NCI-H1436 (cell line): ENCODE data around the gene RELL1.

Experiments used
- DNase-seq: peaks from one replicate; lab custom pipeline; 2025; lab: John Stamatoyannopoulos, UW

RELL1 gene

GRCh38 chr4:37635155-37635554 lies 51.0 kb downstream of the RELL1 start:
- no peak for DNase-seq

- DNase-seq = no peak
These were observed 52.0 kb downstream of the RELL1 start for GRCh38 chr4:37634180-37634579.

- no peak for DNase-seq
These were observed 53.3 kb downstream of the RELL1 start for GRCh38 chr4:37632836-37633235.

GRCh38 chr4:37631551-37631950 lies 54.6 kb downstream of the RELL1 start:
- no peak for DNase-seq

GRCh38 chr4:37629713-37630112 lies 56.5 kb downstream of the RELL1 start:
- DNase-seq = no peak

GRCh38 chr4:37628977-37629609 lies 57.1 kb downstream of the RELL1 start:
- DNase-seq = no peak

GRCh38 chr4:37627263-37627662 lies 58.9 kb downstream of the RELL1 start:
- no peak for DNase-seq

GRCh38 chr4:37625499-37625898 lies 60.7 kb downstream of the RELL1 start:
- DNase-seq = no peak

- no peak for DNase-seq
These were observed 62.2 kb downstream of the RELL1 start for GRCh38 chr4:37623940-37624339.

- no peak for DNase-seq
These were observed 63.1 kb downstream of the RELL1 start for GRCh38 chr4:37623125-37623524.

- no peak for DNase-seq
These were observed 66.0 kb downstream of the RELL1 start for GRCh38 chr4:37620176-37620575.

GRCh38 chr4:37615720-37616063 lies 70.5 kb downstream of the RELL1 start:
- DNase-seq = no peak

GRCh38 chr4:37615059-37615719 lies 71.0 kb downstream of the RELL1 start:
- DNase-seq = no peak

GRCh38 chr4:37612811-37613210 lies 73.4 kb downstream of the RELL1 start:
- DNase-seq = no peak

GRCh38 chr4:37609626-37610025 lies 76.5 kb downstream of the RELL1 start:
- no peak for DNase-seq

- no peak for DNase-seq
These were observed 79.2 kb downstream of the RELL1 start for GRCh38 chr4:37607018-37607417.

GRCh38 chr4:37605843-37606565 lies 80.2 kb downstream of the RELL1 start:
- no peak for DNase-seq

GRCh38 chr4:37604461-37604860 lies 81.7 kb downstream of the RELL1 start:
- DNase-seq = no peak

GRCh38 chr4:37603711-37604110 lies 82.5 kb downstream of the RELL1 start:
- DNase-seq = no peak

GRCh38 chr4:37603070-37603468 lies 83.1 kb downstream of the RELL1 start:
- DNase-seq = peak; percentile 24

GRCh38 chr4:37602454-37603069 lies 83.6 kb downstream of the RELL1 start:
- DNase-seq = no peak

- no peak for DNase-seq
These were observed 84.6 kb downstream of the RELL1 start for GRCh38 chr4:37601531-37601930.
